ENCODE results near the gene CARF.

CARF gene

GRCh38 chr2:203014456-203015199 is 102.6 kb downstream of the CARF start, which contains the start of gene NBEAL1:
Gene NBEAL1 (plus strand): TSS chr2:203014875. CDS start chr2:203016385, 1,510 bp downstream.
- no peak for TF ChIP-seq CTCF (IDR thresholded peaks at IDR 0.05; ENCODE audit: insufficient read depth, missing control alignments)
- DNase-seq (ENCODE audit: insufficient read length, low spot score) (peak; percentile 78), FAIRE-seq (peak; percentile 85)

GRCh38 chr2:203016716-203017115 is 104.6 kb downstream of the CARF start:
- FAIRE-seq (no peak), DNase-seq (ENCODE audit: insufficient read length, low spot score) (no peak)
- TF ChIP-seq CTCF (IDR thresholded peaks at IDR 0.05; ENCODE audit: insufficient read depth, missing control alignments): no peak

- no peak for FAIRE-seq
- no peak for DNase-seq (ENCODE audit: insufficient read length, low spot score)
These were observed 106.1 kb downstream of the CARF start for GRCh38 chr2:203018181-203018580.

GRCh38 chr2:203019142-203019541 is 107.1 kb downstream of the CARF start:
- no peak for TF ChIP-seq CTCF (IDR thresholded peaks at IDR 0.05; ENCODE audit: insufficient read depth, missing control alignments)
- DNase-seq (ENCODE audit: insufficient read length, low spot score) (no peak), FAIRE-seq (no peak)

More at GRCh38 chr2:203018181-203018580, 106.1 kb downstream of the CARF start:
- no peak for TF ChIP-seq CTCF (IDR thresholded peaks at IDR 0.05; ENCODE audit: insufficient read depth, missing control alignments)

GRCh38 chr2:203021991-203022390 is 109.9 kb downstream of the CARF start:
- TF ChIP-seq CTCF (IDR thresholded peaks at IDR 0.05; ENCODE audit: insufficient read depth, missing control alignments): no peak
- FAIRE-seq (no peak), DNase-seq (ENCODE audit: insufficient read length, low spot score) (no peak)

- DNase-seq (ENCODE audit: insufficient read length, low spot score): no peak
- no peak for FAIRE-seq
- TF ChIP-seq CTCF (IDR thresholded peaks at IDR 0.05; ENCODE audit: insufficient read depth, missing control alignments): no peak
These were observed 110.7 kb downstream of the CARF start for GRCh38 chr2:203022751-203023150.

- no peak for FAIRE-seq
These were observed 113.5 kb downstream of the CARF start for GRCh38 chr2:203025592-203025991.

More at GRCh38 chr2:203025592-203025991, 113.5 kb downstream of the CARF start:
- no peak for TF ChIP-seq CTCF (IDR thresholded peaks at IDR 0.05; ENCODE audit: insufficient read depth, missing control alignments)
- no peak for DNase-seq (ENCODE audit: insufficient read length, low spot score)
